Measurements from ENCODE around the gene POMGNT1. TPM values are rescaled to one million over a fixed set of nuclear protein-coding genes. Genes with fewer than 3 reads are reported as not detected.
"Not testable (repeated sequence)": the region's sequence is repeated elsewhere in the genome, so short reads cannot be mapped to it uniquely, and the experiment has no call there.

The POMGNT1 gene
- total and polyA plus RNA-seq, 2 of the 13 experiments (the other 11 are each of a cell fraction or from before 2014, with no cell fraction given), result 33.9 to 46.8 TPM

DNA sequence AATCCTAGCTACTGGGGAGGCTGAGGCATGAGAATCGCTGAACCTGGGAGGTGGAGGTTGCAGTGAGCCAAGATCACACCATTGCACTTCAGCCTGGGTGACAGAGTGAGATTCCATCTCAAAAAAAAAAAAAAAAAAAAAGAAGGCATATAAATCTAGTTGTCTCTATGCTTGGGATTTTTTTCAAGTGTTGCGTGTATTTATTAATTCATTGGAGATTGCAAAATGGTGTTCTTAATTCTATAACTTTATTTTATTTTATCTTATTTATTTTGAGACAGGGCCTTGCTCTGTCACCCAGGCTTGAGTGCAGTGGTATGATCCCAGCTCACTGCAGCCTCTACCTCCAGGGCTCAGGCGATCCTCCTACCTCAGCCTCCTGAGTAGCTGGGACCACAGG, 33.0 kb upstream of the POMGNT1 start:
- H3K27ac ChIP-seq (ENCODE audit: extremely low read length, insufficient read depth, low read length); H4K20me1 ChIP-seq (ENCODE audit: insufficient read depth, low read length); POLR2A ChIA-PET; BruUV-seq (replicated peaks); H3K4me2 ChIP-seq (ENCODE audit: low read depth, low read length); H3K4me1 ChIP-seq (ENCODE audit: insufficient read depth, low read length); DNase-seq (ENCODE audit: low spot score); H3K9me3 ChIP-seq (ENCODE audit: low read length); CTCF ChIA-PET (ENCODE audit: low intra/inter-chr PET ratio, low total read pairs); intact Hi-C loops (cut with micrococcal nuclease; ENCODE audit: unreplicated experiment); H3K36me3 ChIP-seq (replicated peaks in 1 of 2; ENCODE audit: control insufficient read depth in 1 of 2, insufficient read depth in 2 of 2, low read length in 2 of 2); H3K9ac ChIP-seq (ENCODE audit: insufficient read depth, low read depth, low read length); H2AFZ ChIP-seq (ENCODE audit: low read length); H3K4me3 ChIP-seq (replicated peaks in 1 of 3; ENCODE audit: insufficient read depth in 1 of 3, low read depth in 2 of 3, low read length in 3 of 3); FAIRE-seq; H3K79me2 ChIP-seq (ENCODE audit: insufficient read depth, low read length); ATAC-seq; H3K27me3 ChIP-seq (ENCODE audit: control insufficient read depth in 1 of 2, insufficient read depth in 2 of 2, low read length in 2 of 2); in situ Hi-C loops (cut with HindIII; ENCODE audit: extremely low pct_ligation_motif_present, low pct_unique_long_range_greater_than_20kb): not testable (repeated sequence)
- 92% methylated on average over 3 of the region's 3 CpGs for WGBS (ENCODE audit: low lambda C conversion rate)

DNA sequence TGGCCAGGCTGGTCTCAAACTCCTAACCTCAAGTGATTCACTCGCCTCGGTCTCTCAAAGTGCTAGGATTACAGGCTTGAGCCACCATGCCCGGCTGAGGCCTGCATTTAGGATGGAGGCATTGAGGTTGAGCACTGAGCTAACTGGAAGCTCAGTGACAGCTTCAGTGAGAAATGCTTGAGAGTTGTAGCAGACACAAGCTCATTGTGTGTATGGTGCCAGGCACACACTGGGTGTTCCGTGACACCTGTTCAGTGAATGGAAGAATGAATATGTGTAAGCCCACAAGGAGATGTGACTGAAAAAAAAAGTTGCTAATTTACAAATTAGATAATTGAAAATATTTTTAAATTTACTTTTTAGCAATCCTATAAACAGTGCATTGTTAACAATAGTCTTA, 26.7 kb upstream of the POMGNT1 start:
- Histone ChIP-seq H3K9me3 (ENCODE audit: low read length) (no peaks in the 10 kb centered on the region), H3K27ac (ENCODE audit: extremely low read length, insufficient read depth, low read length) (no peak overlapping the region), H3K4me1 (ENCODE audit: insufficient read depth, low read length) (peaks cover 37% of the 10 kb centered on the region), H3K36me3 (replicated peaks in 1 of 2; ENCODE audit: control insufficient read depth in 1 of 2, insufficient read depth in 2 of 2, low read length in 2 of 2) (no peaks in the 10 kb centered on the region), H3K79me2 (ENCODE audit: insufficient read depth, low read length) (no peaks in the 10 kb centered on the region), H3K27me3 (ENCODE audit: control insufficient read depth in 1 of 2, insufficient read depth in 2 of 2, low read length in 2 of 2) (no peaks in the 10 kb centered on the region), H4K20me1 (ENCODE audit: insufficient read depth, low read length) (no peaks in the 10 kb centered on the region), H3K9ac (ENCODE audit: insufficient read depth, low read depth, low read length) (no peak overlapping the region), H2AFZ (ENCODE audit: low read length) (no peak overlapping the region), H3K4me3 (replicated peaks in 1 of 3; ENCODE audit: insufficient read depth in 1 of 3, low read depth in 2 of 3, low read length in 3 of 3) (no peak overlapping the region), H3K4me2 (ENCODE audit: low read depth, low read length) (no peak overlapping the region)
- intact Hi-C loops (cut with micrococcal nuclease; ENCODE audit: unreplicated experiment), result no loop called here
- WGBS (ENCODE audit: low lambda C conversion rate), result 84% methylated on average over 4 of the region's 4 CpGs
- ChIA-PET CTCF (ENCODE audit: low intra/inter-chr PET ratio, low total read pairs) (interaction anchor here (3.7 kb wide), 1 partner anchor 45 kb away, joined by 43 read pairs; no protein-coding TSS in a partner anchor), POLR2A (interaction anchor here (1.2 to 2.0 kb wide), 2 partner anchors 27 to 78 kb away, joined by 3 to 11 read pairs; partner anchors contain the start of genes LRRC41, POMGNT1 and UQCRH)
- in situ Hi-C loops (cut with HindIII; ENCODE audit: extremely low pct_ligation_motif_present, low pct_unique_long_range_greater_than_20kb), result loop anchor here (5.0 kb wide), 2 partner anchors 43 to 188 kb away; no protein-coding TSS in a partner anchor
- no peak for ATAC-seq
- TF ChIP-seq ZNF432 (CRISPR knock-in tag; IDR thresholded peaks at IDR 0.05; ENCODE audit: borderline replicate concordance) (no peak), FOSL2 (CRISPR knock-in tag; IDR thresholded peaks at IDR 0.05) (no peak), SRSF4 (IDR thresholded peaks at IDR 0.05; ENCODE audit: low read depth, low read length, poor library complexity, severe bottlenecking) (no peak), ZNF547 (CRISPR knock-in tag; IDR thresholded peaks at IDR 0.05) (no peak), GABPA (IDR thresholded peaks at IDR 0.05; ENCODE audit: low read depth, low read length) (no peak), GABPA (CRISPR knock-in tag; IDR thresholded peaks at IDR 0.05; ENCODE audit: low read depth) (no peak)
- TF ChIP-seq, protein P1, sequence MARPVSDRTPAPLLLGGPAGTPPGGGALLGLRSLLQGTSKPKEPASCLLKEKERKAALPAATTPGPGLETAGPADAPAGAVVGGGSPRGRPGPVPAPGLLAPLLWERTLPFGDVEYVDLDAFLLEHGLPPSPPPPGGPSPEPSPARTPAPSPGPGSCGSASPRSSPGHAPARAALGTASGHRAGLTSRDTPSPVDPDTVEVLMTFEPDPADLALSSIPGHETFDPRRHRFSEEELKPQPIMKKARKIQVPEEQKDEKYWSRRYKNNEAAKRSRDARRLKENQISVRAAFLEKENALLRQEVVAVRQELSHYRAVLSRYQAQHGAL (CRISPR knock-in tag; IDR thresholded peaks at IDR 0.05; ENCODE audit: not compliant biosample characterization), result no peak
- TF ChIP-seq, protein P2, sequence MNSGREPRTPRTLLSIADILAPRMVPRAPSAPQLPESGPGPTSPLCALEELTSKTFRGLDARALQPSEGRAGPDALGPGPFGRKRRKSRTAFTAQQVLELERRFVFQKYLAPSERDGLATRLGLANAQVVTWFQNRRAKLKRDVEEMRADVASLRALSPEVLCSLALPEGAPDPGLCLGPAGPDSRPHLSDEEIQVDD (CRISPR knock-in tag; IDR thresholded peaks at IDR 0.05; ENCODE audit: borderline replicate concordance), result no peak
- DNase-seq (ENCODE audit: low spot score), result no peak
- no TSS peak for BruUV-seq (replicated peaks)
- FAIRE-seq, result no peak

Measured in HepG2 (cell line).